SK-N-SH (cell line): ENCODE data around the gene ACTR10. TPM values are rescaled to one million over a fixed set of nuclear protein-coding genes. Genes with fewer than 3 reads are reported as not detected.

Experiments
- ELF1 ChIP-seq: IDR thresholded peaks from 2 replicates; pipeline ENCODE4 v1.4.0; 2012
- EP300 ChIP-seq, 2 experiments: IDR thresholded peaks; 2 replicates each; pipeline versions ENCODE4 v1.4.0 to v1.6.1; 2012; ENCODE audit warnings: borderline replicate concordance in 1 of 2, low read depth in 1 of 2, low read length in 1 of 2
- EZH2phosphoT487 ChIP-seq: fragments of 200-600 bp; sonication (generic); IDR thresholded peaks from 2 replicates; pipeline ENCODE4 v1.6.1; 2017; ENCODE audit warnings: low read depth, mixed run types, mild to moderate bottlenecking, antibody characterized with exemption, moderate library complexity, borderline replicate concordance
- FOSL2 ChIP-seq: IDR thresholded peaks from 2 replicates; pipeline ENCODE4 v1.4.0; 2012; ENCODE audit warnings: low read depth, mild to moderate bottlenecking, moderate library complexity, borderline replicate concordance
- FOXJ3 ChIP-seq: sonication (generic); formaldehyde crosslinking; IDR thresholded peaks from 2 replicates; pipeline ENCODE4 v1.5.1; 2020; ENCODE audit warnings: mild to moderate bottlenecking, missing genetic modification reagents
- FOXM1 ChIP-seq: IDR thresholded peaks from 2 replicates; pipeline ENCODE4 v1.4.0; 2012; ENCODE audit warnings: low read depth, mild to moderate bottlenecking
- GATA2 ChIP-seq: sonication (generic); formaldehyde crosslinking; IDR thresholded peaks from 2 replicates; pipeline ENCODE4 v1.5.0; 2020; ENCODE audit warnings: mild to moderate bottlenecking, missing genetic modification reagents
- NFIC ChIP-seq: IDR thresholded peaks from 2 replicates; pipeline ENCODE4 v1.4.0; 2012; ENCODE audit warnings: borderline replicate concordance
- POLR2AphosphoS5 ChIP-seq: IDR thresholded peaks from 2 replicates; pipeline ENCODE4 v1.6.1; 2012; ENCODE audit warnings: low read depth, low read length
- RAD21 ChIP-seq: IDR thresholded peaks from 2 replicates; pipeline ENCODE4 v1.6.1; 2012; ENCODE audit warnings: mild to moderate bottlenecking, low read length
- RCOR1 ChIP-seq: fragments of 150-350 bp; IDR thresholded peaks from 2 replicates; pipeline ENCODE4 v1.6.1; 2017; ENCODE audit warnings: antibody characterized with exemption, low read length
- RFX5 ChIP-seq: IDR thresholded peaks from 2 replicates; pipeline ENCODE4 v1.6.1; 2012; ENCODE audit warnings: mild to moderate bottlenecking, improper control_type of control experiment, low read length
- RXRA ChIP-seq: IDR thresholded peaks from 2 replicates; pipeline ENCODE4 v1.4.0; 2012; ENCODE audit warnings: low read depth, mild to moderate bottlenecking, borderline replicate concordance
- SIN3A ChIP-seq: IDR thresholded peaks from 2 replicates; pipeline ENCODE4 v1.6.1; 2012; ENCODE audit warnings: low read depth, mild to moderate bottlenecking, low read length, moderate library complexity, borderline replicate concordance
- TAF1 ChIP-seq: IDR thresholded peaks from 2 replicates; pipeline ENCODE4 v1.6.1; 2012; ENCODE audit warnings: low read depth, mild to moderate bottlenecking, low read length, moderate library complexity, borderline replicate concordance
- TCF12 ChIP-seq: IDR thresholded peaks from 2 replicates; pipeline ENCODE4 v1.4.0; 2012
- TEAD4 ChIP-seq: IDR thresholded peaks from 2 replicates; pipeline ENCODE4 v1.4.0; 2012; ENCODE audit warnings: mild to moderate bottlenecking, borderline replicate concordance; ENCODE audit not compliant: insufficient read depth
- YY1 ChIP-seq: IDR thresholded peaks from 2 replicates; pipeline ENCODE4 v1.4.0; 2012; ENCODE audit warnings: low read depth, mild to moderate bottlenecking
- polyA plus RNA-seq, 3 experiments: library from polyadenylated mRNA; depleted of rRNA; stranded (reverse); fragments of >200 nt; gene quantifications; 2 replicates each; pipeline ENCODE4 v1.2.3, GENCODE V29; 2012
- TF ChIP-seq, protein P1 (sequence below): fragments of 150-350 bp; IDR thresholded peaks from 2 replicates; pipeline ENCODE4 v1.6.1; 2016; ENCODE audit warnings: mild to moderate bottlenecking, low read depth, low read length
- TF ChIP-seq, protein P2 (sequence below): IDR thresholded peaks from 2 replicates; pipeline ENCODE4 v1.6.1; 2012; ENCODE audit warnings: mild to moderate bottlenecking, low read depth, low read length, moderate library complexity
- TF ChIP-seq, protein P3 (sequence below): IDR thresholded peaks from 2 replicates; pipeline ENCODE4 v1.4.0; 2012; ENCODE audit warnings: low read depth
- TF ChIP-seq, protein P4 (sequence below): IDR thresholded peaks from 2 replicates; pipeline ENCODE4 v1.4.0; 2012; ENCODE audit warnings: low read depth, borderline replicate concordance
- TF ChIP-seq, protein P5 (sequence below): fragments of 150-350 bp; IDR thresholded peaks from 2 replicates; pipeline ENCODE4 v1.6.1; 2017; ENCODE audit warnings: antibody characterized with exemption, low read length, low read depth, borderline replicate concordance

Gene ACTR10
- polyA plus RNA-seq, 1 of the 3 experiments (the other 2 are of a cell fraction): 32.9 TPM

DNA sequence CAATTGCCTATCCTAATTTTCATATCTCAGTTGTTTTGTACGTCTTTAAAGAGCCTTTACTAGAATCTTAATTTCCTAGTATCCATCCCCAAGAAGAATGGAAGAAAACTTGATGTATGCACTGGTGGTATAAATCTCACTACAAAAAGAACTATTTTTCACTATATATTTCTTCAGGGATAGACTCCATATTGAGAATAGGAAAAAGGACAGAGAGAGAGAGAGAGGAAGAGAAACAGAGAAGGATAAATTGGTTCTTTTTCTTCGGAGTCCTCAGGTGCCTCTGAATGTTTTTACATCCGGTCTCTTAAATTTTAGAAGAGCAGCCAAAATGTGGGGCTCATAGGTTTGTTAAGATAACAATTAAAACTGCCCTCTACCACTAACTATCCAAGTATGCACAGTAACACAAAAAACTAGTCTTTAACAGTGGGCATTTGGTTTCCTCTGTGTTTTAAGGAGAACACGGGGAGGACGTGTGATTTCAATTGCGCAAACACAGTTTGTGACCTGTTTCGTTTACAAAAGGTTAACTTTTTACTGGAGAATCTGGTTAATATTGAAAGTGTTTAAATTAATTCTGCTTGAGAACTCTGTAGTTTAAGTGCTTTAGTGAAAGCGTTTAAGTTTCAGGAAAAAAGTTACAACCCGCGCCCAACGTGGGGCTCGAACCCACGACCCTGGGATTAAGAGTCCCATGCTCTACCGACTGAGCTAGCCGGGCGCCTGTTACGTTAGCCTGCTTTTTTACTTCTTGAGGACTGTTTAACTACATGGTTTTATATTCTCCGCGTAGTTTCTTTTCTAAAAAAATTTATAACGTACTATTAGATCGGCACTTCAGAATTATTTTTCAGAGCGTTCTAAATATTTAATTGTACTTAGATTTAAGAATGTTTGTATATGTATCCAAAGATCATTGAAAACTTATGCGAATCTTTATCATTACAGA, 39.6 kb downstream of the ACTR10 start (continued):
- TF ChIP-seq, protein P1, sequence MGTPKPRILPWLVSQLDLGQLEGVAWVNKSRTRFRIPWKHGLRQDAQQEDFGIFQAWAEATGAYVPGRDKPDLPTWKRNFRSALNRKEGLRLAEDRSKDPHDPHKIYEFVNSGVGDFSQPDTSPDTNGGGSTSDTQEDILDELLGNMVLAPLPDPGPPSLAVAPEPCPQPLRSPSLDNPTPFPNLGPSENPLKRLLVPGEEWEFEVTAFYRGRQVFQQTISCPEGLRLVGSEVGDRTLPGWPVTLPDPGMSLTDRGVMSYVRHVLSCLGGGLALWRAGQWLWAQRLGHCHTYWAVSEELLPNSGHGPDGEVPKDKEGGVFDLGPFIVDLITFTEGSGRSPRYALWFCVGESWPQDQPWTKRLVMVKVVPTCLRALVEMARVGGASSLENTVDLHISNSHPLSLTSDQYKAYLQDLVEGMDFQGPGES: no peak
- peak; percentile 64; the same call in 1 of the 2 replicates for TF ChIP-seq FOSL2
- no peak for TF ChIP-seq YY1
- no peak for TF ChIP-seq RAD21
- no peak for TF ChIP-seq SIN3A
- TF ChIP-seq EP300 (IDR thresholded peaks at IDR 0.05; ENCODE audit: borderline replicate concordance in 1 of 2, low read depth in 1 of 2, low read length in 1 of 2): no peak
- no peak for TF ChIP-seq TCF12
- TF ChIP-seq POLR2AphosphoS5: no peak
- TF ChIP-seq TEAD4: peak; percentile 94
- TF ChIP-seq, protein P2, sequence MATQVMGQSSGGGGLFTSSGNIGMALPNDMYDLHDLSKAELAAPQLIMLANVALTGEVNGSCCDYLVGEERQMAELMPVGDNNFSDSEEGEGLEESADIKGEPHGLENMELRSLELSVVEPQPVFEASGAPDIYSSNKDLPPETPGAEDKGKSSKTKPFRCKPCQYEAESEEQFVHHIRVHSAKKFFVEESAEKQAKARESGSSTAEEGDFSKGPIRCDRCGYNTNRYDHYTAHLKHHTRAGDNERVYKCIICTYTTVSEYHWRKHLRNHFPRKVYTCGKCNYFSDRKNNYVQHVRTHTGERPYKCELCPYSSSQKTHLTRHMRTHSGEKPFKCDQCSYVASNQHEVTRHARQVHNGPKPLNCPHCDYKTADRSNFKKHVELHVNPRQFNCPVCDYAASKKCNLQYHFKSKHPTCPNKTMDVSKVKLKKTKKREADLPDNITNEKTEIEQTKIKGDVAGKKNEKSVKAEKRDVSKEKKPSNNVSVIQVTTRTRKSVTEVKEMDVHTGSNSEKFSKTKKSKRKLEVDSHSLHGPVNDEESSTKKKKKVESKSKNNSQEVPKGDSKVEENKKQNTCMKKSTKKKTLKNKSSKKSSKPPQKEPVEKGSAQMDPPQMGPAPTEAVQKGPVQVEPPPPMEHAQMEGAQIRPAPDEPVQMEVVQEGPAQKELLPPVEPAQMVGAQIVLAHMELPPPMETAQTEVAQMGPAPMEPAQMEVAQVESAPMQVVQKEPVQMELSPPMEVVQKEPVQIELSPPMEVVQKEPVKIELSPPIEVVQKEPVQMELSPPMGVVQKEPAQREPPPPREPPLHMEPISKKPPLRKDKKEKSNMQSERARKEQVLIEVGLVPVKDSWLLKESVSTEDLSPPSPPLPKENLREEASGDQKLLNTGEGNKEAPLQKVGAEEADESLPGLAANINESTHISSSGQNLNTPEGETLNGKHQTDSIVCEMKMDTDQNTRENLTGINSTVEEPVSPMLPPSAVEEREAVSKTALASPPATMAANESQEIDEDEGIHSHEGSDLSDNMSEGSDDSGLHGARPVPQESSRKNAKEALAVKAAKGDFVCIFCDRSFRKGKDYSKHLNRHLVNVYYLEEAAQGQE: 0 out of 2 replicates have a peak, but pooled peaks have one; percentile 43
- no peak for TF ChIP-seq FOXJ3 (CRISPR knock-in tag)
- TF ChIP-seq, protein P3, sequence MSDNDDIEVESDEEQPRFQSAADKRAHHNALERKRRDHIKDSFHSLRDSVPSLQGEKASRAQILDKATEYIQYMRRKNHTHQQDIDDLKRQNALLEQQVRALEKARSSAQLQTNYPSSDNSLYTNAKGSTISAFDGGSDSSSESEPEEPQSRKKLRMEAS: 0 out of 2 replicates have a peak, but pooled peaks have one; percentile 37
- TF ChIP-seq RCOR1: 0 out of 2 replicates have a peak, but pooled peaks have one; percentile 11
- TF ChIP-seq, protein P4, sequence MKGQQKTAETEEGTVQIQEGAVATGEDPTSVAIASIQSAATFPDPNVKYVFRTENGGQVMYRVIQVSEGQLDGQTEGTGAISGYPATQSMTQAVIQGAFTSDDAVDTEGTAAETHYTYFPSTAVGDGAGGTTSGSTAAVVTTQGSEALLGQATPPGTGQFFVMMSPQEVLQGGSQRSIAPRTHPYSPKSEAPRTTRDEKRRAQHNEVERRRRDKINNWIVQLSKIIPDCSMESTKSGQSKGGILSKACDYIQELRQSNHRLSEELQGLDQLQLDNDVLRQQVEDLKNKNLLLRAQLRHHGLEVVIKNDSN: no peak
- no peak for TF ChIP-seq FOXM1
- no peak for TF ChIP-seq GATA2 (CRISPR knock-in tag)
- no peak for TF ChIP-seq RXRA
- TF ChIP-seq, protein P5, sequence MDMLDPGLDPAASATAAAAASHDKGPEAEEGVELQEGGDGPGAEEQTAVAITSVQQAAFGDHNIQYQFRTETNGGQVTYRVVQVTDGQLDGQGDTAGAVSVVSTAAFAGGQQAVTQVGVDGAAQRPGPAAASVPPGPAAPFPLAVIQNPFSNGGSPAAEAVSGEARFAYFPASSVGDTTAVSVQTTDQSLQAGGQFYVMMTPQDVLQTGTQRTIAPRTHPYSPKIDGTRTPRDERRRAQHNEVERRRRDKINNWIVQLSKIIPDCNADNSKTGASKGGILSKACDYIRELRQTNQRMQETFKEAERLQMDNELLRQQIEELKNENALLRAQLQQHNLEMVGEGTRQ: no peak
- no peak for TF ChIP-seq ELF1
- no peak for TF ChIP-seq EZH2phosphoT487
- no peak for TF ChIP-seq TAF1
- TF ChIP-seq NFIC: no peak
- no peak for TF ChIP-seq RFX5
